Measurements from ENCODE around the gene TM4SF20.
"Not testable (repeated sequence)": the region's sequence is repeated elsewhere in the genome, so short reads cannot be mapped to it uniquely, and the experiment has no call there.

The TM4SF20 gene

DNA sequence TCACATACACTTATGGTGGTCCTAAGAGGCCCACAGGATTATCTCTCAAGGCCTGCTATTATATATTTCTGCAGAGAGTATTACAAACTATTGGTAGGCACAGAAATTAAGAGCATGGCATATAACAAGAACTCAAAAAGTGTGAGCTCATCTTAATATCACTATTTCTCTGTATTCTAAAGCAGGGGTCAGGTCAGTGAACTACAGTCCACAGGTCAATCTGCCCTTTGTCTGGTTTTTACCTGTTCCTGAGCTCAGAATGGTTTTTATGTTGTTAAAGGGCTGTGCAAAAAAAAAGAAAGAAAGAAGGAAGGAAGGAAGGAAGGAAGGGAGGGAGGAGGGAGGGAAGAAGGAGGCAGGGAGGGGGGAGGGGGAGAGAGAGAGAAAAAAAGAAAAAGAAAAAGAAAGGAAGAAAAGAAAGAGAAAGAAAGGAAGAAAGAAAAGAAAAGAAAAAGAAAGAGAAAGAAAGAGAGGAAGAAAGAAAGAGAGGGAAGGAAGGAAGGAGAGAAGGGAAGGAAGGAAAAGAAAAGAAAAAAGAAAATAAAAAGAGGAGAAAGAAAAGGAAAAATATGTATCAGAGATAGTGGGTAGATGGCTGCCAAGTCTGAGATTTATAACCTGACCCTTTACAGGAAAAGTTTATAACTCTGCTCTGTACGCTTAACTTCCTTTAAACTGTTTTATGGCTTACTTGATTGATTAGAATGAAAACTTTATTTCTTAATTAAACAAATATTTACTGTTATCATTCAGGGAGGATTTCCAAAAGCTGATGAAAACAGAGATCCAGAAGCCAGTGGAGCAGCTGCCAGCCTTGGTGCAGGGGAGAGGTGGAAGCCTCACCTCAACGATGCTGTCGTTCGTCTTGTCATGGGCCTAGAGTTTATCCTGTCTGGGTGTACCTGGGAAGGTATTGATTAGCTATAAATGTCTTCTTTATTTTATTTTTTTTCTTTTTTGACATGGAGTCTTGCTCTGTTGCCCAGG lies 19.9 kb upstream of the TM4SF20 start:
- no peak for DNase-seq

DNA sequence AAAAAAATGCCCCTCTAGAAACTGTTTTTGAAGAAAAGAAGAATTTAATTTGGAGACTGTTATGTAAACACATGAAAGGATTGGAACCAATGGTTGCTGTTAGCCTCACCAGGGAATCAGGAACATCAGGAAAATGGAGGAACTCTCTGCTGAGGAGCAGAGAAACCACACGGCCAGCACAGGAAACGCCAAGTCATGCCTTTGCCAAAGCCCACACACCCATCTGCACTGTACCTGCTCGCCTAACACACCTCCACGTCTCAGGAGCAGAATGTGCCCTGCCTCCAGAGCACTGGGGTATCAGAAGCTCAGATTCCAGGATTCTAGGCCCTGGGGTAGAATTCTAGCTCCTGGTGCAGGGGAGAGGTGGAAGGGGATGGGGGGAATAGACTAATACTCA lies 18.5 kb upstream of the TM4SF20 start:
- DNase-seq, result no peak

DNA sequence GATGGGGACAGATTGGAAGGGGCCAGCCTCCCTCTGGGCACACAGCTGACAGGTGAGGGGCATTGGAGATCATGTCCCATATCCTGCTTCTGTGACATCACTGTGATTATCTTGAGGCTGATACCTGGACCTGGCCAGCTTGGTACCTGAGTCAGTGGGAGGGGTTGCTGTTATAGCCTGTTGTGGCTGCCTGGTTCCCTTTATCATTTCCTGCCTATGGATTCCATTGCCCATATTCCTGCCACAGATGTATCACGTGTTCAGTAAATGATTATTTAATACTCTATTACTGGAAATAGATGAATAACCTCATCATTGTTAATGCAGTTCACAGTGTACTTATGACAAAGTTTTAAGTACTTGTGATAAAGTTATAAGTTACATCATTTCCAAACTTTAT lies 16.4 kb upstream of the TM4SF20 start:
- no peak for DNase-seq

DNA sequence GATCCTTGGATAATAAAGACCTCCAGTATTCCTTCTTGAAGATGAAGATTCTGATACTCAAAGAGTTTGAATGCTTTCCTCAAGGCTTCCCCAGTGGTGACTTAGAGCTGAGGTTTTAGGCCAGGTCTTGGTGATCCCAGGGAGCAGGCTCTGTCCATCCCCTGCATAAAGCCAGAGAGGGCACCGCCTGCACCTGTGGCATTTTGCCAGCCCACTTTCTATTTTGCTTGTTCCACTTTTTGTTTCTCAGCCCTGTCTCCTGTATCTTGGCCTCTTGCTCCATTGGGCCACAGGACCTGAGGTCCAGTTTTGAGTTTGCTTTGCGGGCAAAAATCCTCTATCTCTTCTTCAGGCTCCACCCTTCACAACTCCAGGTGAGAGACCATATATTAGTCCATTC lies 15.3 kb upstream of the TM4SF20 start:
- no peak for DNase-seq

DNA sequence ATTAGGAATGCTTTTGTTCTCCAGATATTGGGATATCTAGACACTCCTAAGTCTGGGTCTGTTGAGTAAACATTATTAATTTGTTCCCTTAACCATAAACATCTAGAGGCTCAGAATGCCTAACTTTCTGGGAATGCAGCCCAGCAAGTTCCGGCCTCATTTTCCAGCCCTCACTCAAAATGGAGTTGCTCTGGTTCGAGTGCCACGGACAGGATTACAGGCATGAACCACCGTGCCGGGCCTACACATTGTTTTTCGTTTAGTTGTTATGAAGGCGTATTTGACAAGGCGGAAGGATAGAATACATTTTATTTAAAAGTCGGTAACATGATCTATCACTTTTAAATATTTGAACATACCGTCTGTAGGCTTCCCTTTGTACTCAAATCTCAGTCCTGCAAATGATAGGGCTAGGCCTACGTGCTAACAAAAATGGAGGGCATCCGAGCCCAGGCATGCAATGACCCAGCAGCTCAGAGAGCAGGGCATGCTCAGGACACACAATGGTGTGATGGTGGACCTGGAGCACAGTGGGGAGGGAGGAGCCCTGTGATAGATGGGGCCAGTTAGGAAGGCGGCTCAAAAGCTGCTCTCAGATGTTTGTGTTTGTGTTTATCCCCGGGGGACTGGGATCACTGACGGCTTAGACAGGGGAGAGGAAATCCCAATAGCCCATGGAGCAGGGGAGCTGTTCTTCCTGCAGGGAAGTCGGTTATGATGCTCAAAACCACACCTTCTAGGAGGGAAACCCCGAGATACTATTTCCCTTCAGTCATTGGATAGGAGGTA lies 11.6 kb upstream of the TM4SF20 start:
- DNase-seq, result no peak

DNA sequence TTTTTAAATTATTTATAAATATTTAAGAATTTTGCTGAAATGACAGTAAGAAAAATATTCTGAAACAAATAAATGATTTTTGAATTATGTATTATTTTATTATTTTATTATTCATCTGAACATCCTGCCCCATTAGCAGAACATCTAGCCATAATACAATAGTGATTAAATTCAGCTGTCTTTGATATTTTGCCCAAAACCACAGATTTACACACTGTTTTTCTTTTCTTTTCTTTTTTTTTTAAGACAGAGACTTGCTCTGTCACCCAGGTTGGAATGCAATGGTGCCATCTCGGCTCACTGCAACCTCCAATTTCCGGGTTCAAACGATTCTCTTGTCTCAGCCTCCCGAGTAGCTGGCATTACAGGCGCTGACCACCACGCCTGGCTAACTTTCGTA lies 10.6 kb upstream of the TM4SF20 start:
- DNase-seq, result no peak

DNA sequence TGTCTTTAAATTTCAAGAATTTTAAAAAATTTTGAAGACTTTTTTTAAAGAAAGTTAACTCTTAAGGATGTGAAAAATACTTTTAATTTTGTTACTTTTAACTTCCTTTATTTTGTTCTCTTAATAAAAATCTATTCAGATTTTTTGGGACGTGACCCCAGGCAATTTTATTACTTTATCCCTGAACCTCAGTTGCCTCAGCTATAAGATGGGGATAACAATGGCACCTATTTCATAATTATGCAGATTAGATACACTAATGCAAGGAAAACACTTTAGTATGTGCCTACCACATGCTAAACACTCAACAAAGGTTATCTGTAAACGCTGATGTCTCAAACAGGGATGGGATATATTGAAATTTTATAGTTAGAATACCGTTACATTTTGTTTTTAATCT lies 10.1 kb upstream of the TM4SF20 start:
- no peak for DNase-seq

DNA sequence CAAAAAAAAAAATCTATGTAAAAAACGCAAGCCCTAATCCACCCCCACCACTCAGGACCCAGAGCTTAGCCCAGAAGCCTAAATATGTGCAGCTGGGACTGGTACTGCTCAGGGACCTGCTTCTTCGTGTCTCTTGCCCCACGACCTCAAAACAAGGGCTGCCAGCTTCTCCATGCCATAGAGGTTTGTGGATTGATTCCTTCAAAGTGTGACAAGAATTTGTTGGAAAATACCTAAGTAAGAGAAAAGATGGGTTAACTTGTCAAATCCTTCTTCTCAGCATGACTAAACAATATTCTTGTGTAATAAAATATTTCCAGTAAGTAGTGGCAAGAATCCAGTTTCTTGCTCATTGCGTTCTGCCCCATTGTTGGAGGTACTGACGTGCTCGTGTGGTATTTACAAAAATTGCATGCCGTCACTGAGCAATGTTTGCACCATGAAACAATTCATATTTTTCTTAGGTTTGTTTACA lies 9.5 kb upstream of the TM4SF20 start:
- DNase-seq, result no peak

DNA sequence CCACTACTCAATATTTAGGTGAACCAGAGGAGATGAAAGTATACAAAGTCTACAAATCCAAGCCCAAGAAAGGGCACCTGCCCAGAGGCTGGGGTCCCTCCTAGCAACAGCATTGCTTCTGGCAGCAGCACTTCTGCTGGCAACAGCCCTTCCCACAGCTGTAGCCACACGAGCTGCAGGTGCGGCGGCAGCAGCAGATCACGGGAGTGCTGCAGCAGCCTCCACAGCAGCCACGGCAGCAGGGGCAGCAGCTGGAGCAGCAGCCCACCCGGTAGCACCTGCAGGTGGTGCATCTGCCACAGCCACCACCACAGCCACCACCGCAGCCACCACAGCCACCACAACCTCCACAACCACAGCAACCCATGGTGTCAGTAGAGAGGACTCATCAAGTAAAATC lies 8.5 kb upstream of the TM4SF20 start, which contains the start of gene SCYGR1:
SCYGR1 (minus strand) TSS at position 367 of the 400 bp plus-strand sequence; CDS start at position 367, 0 bp downstream.
- DNase-seq, result not testable (repeated sequence)

DNA sequence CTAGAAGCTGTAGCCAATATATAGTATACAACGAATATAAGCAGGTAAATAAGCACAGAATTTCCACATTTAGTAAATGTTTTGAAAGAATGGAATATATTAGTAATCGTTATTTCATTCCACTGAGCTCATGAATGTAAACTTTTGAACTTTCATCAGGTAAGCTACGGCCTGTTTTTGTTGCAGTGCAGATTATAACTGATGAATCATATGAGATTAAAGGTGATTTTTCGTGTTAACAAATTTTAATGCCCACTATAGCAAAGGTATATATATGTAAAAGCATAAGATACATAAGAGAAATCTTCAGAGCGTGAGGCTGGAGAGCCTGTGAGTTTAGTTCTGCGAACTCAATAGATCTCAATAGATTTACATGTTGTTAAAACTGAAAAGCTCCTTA lies 7.5 kb upstream of the TM4SF20 start:
- DNase-seq, result no peak

DNA sequence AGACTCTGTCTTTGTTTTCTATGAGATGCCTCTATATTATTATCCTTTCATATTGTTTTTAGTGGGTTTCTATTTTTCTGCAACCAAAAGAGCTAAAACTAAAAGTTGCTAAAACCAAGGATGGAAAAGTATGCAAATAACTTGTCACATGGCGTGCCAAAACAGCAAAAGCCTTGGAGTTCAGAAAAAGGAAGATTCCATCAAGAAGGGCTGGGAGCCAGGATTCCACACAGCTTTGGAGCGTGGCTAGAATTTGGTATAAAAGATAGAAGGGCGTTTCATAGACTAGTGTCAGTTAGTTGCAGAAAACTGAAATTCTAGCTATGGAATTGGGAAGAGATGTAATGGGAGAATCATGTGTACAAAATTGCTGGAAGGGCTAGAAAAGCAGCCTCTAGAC lies 4.6 kb upstream of the TM4SF20 start:
- no peak for DNase-seq

DNA sequence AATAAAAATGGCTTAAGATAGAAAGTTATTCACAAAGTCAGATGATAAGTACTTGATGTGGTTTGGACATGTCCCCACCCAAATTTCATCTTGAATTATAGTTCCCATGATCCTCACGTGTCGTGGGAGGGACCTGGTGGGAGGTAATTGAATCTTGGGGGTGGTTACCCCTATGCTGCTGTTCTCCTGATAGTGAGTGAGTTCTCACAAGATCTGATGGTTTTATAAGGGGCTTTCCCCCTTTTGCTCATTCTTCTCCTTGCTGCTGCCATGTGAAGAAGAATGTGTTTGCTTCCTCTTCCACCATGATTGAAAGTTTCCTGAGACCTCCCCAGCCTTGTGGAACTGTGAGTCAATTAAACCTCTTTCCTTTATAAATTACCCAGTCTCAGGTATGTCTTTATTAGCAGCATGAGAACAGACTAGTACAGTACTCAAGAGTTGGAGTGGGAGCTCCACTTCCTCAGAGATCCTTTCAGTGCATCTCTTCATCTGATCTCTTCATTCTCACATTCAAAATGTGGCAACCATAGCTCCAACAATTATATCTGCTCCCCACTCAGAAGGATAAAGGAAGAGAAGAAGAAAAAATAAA lies 3.2 kb upstream of the TM4SF20 start:
- DNase-seq, result not testable (repeated sequence)

DNA sequence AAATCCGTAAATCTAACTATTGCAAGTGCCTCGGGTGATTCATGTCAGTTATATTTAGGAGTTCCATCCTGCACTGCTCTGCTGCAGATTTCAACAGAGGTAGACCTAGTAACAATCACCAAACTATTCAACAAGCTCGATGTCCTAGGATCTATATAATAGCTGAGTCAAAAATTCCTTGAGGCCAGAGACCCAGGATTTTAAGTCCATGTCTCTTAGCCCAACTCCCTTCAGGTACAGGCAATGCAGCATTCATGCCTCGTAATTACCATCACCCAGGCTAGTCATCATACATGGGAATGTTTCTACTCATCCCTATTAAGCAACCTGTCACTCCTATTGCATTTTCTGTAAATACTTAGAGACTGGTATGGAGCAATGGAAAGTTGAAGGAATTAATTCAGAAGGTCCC lies 729 bp downstream of the TM4SF20 start:
- no peak for DNase-seq

DNA sequence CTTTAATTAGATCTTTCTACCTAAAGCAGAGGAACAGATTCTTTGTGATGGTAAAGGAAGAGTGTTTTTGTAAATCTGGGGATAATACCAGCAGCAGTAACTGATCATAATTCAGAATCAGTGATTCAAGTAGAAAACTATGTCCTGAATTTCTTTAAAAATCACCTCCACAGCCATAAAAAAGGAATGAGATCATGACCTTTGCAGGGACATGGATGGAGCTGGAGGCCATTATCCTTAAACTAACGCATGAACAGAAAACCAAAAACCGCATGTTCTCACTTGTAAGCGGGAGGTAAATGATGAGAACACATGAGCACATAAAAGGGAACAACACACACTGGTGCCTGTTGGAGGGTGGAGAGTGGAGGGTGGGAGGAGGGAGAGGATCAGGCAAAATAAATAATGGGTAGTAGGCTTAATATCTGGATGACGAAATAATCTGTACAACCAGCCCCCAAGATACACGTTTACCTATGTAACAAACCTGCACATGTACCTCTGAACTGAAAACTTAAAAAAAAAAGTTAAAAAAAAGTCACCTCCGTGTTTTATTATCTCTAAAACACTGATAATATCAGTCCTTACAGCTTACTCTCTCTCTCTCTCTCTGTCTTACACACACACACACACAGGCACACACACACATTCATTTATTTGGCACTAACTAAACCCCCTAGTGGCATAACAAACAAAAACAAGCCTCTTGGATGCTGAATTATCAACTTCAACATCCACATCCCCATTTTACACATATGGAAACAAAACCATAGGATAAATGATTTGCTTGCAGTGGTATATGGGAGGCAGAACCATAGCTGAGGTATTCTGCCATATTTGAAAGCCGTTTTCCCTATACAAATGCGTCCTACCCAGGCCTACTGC lies 1.4 kb downstream of the TM4SF20 start:
- no peak for DNase-seq

DNA sequence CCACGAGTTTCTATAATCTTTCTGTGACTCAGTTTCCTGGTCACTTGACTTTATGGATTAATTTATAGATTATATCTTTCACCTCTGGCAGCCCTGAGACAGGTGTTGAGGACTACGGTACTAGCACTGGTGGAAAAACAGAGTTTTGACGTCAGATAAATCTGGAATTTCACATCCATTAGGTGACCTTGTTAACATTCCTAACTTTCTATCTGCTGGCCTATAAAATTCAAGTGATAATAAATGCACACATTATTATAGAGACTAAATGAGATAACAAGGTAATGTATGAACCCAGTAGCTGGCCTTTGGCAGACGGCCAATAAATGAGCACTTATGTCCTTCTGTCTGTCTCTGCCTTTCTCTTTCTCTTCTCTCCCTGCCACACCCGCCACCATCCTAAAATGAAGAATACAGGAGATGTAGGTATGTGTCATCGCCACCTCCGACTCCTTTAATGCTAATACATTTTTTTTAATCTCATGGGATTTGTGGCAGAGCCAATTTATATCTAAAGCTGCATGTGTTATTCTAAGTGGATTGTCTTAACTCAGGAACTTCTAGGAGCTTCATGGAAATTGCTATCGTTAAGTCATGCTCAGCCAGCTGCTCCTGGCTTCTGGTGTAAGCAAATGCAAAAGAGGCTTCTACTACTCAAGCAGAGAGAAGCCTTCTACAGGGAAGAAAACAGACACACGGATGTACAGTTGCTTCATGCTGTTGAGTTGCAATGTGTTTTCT lies 2.3 kb downstream of the TM4SF20 start:
- no peak for DNase-seq

DNA sequence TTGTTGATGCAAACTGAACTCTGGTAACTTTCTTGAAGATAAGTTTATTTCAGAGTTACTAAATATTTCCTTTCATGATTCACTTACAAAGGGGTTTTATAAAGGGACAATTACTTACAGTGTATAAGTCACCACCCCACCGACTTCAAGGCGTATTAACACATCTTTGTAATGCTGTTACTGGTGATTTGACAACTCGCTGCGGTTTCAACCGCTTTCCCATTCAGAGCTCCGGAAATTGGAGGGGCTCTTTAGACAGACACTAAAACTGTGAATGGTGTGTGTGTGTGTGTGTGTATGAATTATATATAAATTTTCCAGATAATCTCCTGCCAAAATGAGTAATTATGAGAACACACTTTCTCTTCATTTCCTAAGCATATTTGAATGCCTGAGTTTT lies 4.9 kb downstream of the TM4SF20 start:
- DNase-seq, result peak; percentile 76

DNA sequence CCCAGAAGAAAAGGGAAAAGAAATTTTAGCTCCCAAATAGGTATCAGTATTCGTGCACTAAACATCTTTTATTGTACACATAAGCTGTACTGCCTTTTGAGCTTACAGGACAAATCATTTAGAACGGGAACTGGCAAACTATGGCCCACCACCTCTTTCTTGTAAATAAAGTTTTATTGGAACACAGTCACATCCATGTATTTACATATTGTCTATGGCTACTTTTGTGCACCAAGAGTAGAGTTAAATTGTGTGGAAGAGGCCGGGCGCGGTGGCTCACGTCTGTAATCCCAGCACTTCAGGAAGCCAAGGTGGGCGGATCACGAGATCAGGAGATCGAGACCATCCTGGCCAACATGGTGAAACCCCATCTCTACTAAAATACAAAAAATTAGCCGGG lies 5.7 kb downstream of the TM4SF20 start:
- no peak for DNase-seq

DNA sequence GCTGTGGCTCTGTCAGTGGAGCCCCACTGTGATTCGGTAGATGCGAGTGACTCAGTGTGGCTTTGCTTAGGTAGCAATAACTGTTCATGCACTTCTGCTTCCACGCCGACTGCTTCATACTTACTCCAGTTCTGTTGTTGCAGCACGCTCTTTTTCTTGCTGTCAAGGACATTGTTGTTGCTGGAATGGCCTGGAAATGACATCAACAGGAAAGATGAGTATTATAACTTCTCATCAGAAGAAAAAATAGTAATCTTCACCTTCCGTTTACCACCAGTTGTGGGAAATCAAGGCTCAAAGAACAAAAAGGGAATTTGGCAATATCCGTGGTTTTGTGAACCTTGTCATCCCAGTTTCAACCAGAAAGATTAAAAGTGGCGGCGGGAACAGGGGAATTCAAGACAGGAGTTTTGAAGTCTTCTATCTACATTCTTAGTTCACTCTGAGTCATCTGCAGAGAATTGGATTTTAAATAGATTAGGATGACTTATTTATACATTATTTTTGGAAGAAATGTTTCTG lies 8.3 kb downstream of the TM4SF20 start:
- peak; percentile 17 for DNase-seq

DNA sequence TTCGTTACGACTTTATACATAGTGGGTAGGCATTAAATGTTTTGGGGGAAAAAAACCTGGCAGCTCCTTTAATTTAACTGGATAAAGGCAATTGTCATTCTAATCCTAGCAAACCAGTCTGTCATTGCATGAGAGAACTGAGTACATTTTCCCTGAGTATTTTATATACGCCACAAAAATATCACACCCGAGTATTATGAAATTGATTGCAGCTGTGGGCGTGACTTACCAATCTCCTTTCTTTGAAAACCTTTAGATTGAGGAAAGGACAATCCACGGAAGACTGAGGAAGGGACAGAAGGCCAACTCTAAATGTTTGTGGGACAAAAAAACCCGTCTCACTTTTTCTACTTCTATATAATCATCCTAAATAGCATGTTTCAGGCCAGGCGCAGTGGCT lies 9.0 kb downstream of the TM4SF20 start:
- DNase-seq, result no peak

DNA sequence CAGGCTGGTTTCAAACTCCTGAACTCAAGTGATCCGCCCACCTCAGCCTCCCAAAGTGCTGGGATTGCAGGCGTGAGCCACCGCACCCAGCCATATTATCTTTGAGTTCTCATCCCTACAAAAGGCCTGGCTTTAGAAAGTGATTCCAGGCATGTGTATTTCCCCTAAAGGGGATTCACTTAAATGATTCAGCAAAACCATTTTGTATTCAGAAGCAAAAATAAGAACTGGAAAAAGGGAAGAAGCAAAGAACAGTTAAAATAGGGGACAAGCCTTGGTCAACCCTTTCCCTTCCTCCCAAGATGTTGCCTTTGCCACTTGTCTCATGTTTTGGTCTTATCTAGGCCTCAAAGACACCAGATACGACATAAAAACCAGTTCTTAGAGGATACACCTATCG lies 10.5 kb downstream of the TM4SF20 start:
- no peak for DNase-seq

DNA sequence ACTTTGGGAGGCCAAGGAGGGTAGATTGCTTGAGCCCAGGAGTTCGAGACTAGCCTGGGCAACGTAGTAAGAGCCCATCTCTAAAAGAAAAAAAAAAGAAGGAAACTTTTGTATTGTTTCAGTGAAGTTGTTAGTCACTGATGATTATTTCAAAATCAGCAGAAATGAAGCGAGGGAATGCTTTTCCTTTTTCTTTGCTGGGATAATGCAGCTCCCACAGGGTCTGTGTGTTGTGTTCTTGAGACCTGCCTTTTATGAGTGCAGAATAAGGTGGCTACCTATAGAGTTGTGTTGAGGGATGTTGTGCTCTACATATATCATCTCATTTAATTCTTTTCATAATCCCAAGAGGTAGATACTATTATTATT lies 11.7 kb downstream of the TM4SF20 start:
- no peak for DNase-seq
